Stimulated activated memory B cell treated with anti-CD40 and anti-IgM and Interleukin-4, amounts not matched to agents 10 μg/mL and 1 μg/mL and 100 μg/mL, for 72 hours (primary cell): ENCODE data around the gene VPS13A.
A peak's percentile ranks its signal among the peaks of the same experiment; 100 is the strongest.

Source experiments
- ATAC-seq: fragments of 150-1000 bp; cut with Tn5 transposase; 2 replicates; pipeline ENCODE4 v1.10.0; 2021
- H3K27ac Mint-ChIP-seq: one replicate; pipeline ENCODE4 v1.8.0; 2022; ENCODE audit warnings: mild to moderate bottlenecking, mixed read lengths
- H3K27me3 Mint-ChIP-seq: one replicate; pipeline ENCODE4 v1.8.0; 2022; ENCODE audit warnings: mixed read lengths
- H3K36me3 Mint-ChIP-seq: one replicate; pipeline ENCODE4 v1.8.0; 2022; ENCODE audit warnings: mixed read lengths
- H3K4me1 Mint-ChIP-seq: one replicate; pipeline ENCODE4 v1.8.0; 2022; ENCODE audit warnings: mixed read lengths
- H3K4me3 Mint-ChIP-seq: one replicate; pipeline ENCODE4 v1.8.0; 2022; ENCODE audit warnings: mild to moderate bottlenecking, moderate library complexity, mixed read lengths
- H3K9me3 Mint-ChIP-seq: one replicate; pipeline ENCODE4 v1.8.0; 2022; ENCODE audit warnings: mixed read lengths

VPS13A gene

DNA sequence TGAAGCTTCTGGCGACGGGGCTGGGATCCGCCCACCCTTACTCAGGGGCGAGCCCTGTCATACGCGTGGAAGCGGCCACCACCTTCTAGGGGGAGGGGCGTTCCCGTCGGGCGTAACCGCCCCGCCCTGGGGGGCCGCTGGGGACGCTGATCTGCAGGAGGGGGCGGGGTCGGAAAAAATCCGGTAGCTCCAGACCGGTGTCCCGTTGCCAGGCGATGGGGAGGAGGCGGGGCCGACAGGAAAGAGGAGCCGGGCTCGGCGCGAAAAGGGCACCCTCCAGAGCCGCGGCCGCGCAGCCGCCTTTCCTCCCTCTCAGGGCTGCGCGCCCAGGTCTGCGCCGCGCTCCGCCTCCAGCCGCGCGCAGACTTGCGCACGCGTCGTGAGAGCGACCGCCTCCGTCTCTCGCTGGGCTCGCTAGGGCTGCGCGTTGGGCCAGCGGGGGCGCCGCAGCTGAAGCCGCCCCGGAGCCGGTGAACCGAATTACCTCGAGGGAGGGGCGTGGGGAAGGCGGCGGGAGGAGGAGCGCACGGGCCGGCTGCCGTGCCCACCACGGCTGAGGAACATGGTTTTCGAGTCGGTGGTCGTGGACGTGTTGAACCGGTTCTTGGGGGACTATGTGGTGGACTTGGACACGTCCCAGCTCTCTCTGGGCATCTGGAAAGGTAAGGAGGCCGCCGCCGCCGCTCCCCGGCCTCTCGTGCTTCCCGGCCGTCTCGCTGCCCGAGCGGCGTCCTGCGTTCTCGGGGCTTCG is at the start of gene VPS13A:
Gene VPS13A, plus strand, starts transcription at position 392 of the 751 bp plus-strand sequence. Its CDS starts 171 bp downstream, at position 563.
- peak within 1 kb of the TSS; percentile 88 for H3K27ac Mint-ChIP-seq
- H3K9me3 Mint-ChIP-seq, result no peaks in the 10 kb centered on the region
- no peaks in the 10 kb centered on the region for H3K27me3 Mint-ChIP-seq
- H3K4me3 Mint-ChIP-seq, result peak within 1 kb of the TSS; percentile 89
- ATAC-seq, result peak; percentile 93
- H3K4me1 Mint-ChIP-seq, result peaks cover 31% of the 10 kb centered on the region
- no peaks in the 10 kb centered on the region for H3K36me3 Mint-ChIP-seq

GRCh38 chr9:77128125-77128789 is 49.1 kb upstream of the VPS13A start:
- Mint-ChIP-seq H3K36me3 (no peaks in the 10 kb centered on the region), H3K27me3 (peaks cover 8% of the 10 kb centered on the region), H3K9me3 (peaks cover 7% of the 10 kb centered on the region), H3K4me1 (no peaks in the 10 kb centered on the region), H3K4me3 (no peak overlapping the region), H3K27ac (no peak overlapping the region)
- ATAC-seq, result no peak

DNA sequence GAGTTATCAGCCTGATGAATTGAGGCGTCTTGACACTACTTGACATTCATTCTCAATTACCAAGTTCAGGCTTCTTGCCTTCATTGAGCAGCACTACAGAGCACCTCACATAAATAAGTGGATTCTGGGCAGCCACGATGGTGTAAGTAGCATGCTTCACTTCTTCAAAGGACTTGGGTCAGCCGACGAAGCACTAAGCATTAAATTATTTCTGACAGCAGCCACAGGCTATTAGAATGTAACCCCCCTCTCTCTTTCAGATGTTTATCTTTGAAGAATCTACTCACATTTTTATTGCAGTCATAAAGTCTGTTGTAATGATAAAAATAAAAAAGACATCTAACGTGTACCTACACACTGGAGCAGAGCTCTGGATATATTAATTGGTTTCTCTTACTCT is 45.9 kb upstream of the VPS13A start:
- Mint-ChIP-seq H3K4me1 (no peaks in the 10 kb centered on the region), H3K36me3 (no peaks in the 10 kb centered on the region), H3K27ac (no peak overlapping the region), H3K9me3 (peaks cover 3% of the 10 kb centered on the region), H3K27me3 (peaks cover 20% of the 10 kb centered on the region), H3K4me3 (no peak overlapping the region)
- ATAC-seq, result no peak

DNA sequence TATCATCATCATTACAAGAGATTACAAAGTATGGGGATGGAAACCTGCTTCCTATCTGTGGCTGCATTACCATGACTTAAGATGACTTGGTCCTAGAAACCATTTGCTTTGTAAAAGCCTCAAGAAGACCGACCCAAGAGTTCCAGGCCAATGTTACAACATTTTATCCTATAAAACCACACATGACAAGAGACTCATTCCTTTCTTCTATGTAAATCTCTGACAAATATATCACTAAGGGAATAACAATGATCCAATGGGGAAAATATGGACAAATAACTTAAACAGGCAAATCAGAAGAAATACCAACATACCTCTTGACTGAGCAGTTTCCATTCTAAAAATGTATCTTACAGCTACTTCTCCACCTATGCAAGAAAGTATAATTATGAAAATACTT is 44.3 kb upstream of the VPS13A start:
- peaks cover 28% of the 10 kb centered on the region for H3K27me3 Mint-ChIP-seq
- ATAC-seq, result no peak
- peaks cover 6% of the 10 kb centered on the region for H3K9me3 Mint-ChIP-seq
- H3K27ac Mint-ChIP-seq, result no peak overlapping the region
- no peaks in the 10 kb centered on the region for H3K36me3 Mint-ChIP-seq
- H3K4me3 Mint-ChIP-seq, result no peak overlapping the region
- no peaks in the 10 kb centered on the region for H3K4me1 Mint-ChIP-seq

GRCh38 chr9:77142366-77142765 is 35.0 kb upstream of the VPS13A start:
- no peak overlapping the region for H3K27ac Mint-ChIP-seq
- no peaks in the 10 kb centered on the region for H3K4me1 Mint-ChIP-seq
- ATAC-seq, result no peak
- H3K36me3 Mint-ChIP-seq, result no peaks in the 10 kb centered on the region
- peaks cover 3% of the 10 kb centered on the region for H3K9me3 Mint-ChIP-seq
- no peak overlapping the region for H3K4me3 Mint-ChIP-seq
- peaks cover 19% of the 10 kb centered on the region for H3K27me3 Mint-ChIP-seq

- Mint-ChIP-seq H3K27ac (no peak overlapping the region), H3K4me1 (no peaks in the 10 kb centered on the region), H3K36me3 (no peaks in the 10 kb centered on the region), H3K9me3 (no peaks in the 10 kb centered on the region), H3K4me3 (no peak overlapping the region), H3K27me3 (peaks cover 27% of the 10 kb centered on the region)
- ATAC-seq, result no peak
Observed at GRCh38 chr9:77149879-77150278, 27.5 kb upstream of the VPS13A start.

- H3K9me3 Mint-ChIP-seq, result peaks cover 2% of the 10 kb centered on the region
- no peaks in the 10 kb centered on the region for H3K4me1 Mint-ChIP-seq
- peaks cover 37% of the 10 kb centered on the region for H3K27me3 Mint-ChIP-seq
- ATAC-seq, result no peak
- no peaks in the 10 kb centered on the region for H3K36me3 Mint-ChIP-seq
- H3K27ac Mint-ChIP-seq, result no peak overlapping the region
- H3K4me3 Mint-ChIP-seq, result no peak overlapping the region
Observed at GRCh38 chr9:77152289-77152688, 25.0 kb upstream of the VPS13A start.

GRCh38 chr9:77156646-77157371 is 20.5 kb upstream of the VPS13A start:
- Mint-ChIP-seq H3K9me3 (peaks cover 2% of the 10 kb centered on the region), H3K4me3 (no peak overlapping the region), H3K27ac (no peak overlapping the region), H3K27me3 (peaks cover 35% of the 10 kb centered on the region), H3K36me3 (no peaks in the 10 kb centered on the region), H3K4me1 (no peaks in the 10 kb centered on the region)
- no peak for ATAC-seq

DNA sequence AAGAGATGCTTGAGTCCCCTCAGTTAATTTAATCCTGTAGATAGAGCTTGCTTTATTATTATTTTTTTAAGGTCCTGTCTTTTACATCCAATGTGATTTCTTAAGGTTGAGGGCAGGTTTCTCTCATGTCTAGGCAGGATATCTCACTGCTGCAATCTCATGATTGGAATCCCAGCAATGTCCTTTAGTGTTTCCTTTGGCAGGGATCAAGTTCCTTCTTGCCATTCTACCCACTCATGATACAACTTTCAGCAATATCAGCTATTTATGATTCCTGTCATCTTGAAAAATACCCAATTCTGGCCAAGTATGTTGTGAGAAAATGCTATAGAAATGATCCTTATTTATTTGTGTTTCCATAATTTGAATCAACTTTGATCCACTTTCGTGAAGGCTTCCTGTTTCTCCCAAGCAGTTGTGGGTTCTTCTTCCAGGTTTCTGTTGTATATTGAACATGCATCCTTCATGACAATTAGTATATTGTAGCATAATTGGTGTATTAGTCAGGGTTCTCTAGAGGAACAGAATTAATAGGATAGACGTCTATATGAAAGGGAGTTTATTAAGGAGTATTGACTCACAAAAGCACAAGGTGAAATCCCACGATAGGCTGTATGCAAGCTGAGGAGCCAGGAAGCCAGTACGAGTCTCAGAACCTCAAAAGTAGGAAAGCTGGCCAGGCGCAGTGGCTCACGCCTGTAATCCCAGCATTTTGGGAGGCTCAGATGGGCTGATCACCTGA is 18.4 kb upstream of the VPS13A start:
- Mint-ChIP-seq H3K4me3 (no peak overlapping the region), H3K4me1 (no peaks in the 10 kb centered on the region), H3K9me3 (peaks cover 2% of the 10 kb centered on the region), H3K27me3 (peaks cover 21% of the 10 kb centered on the region), H3K27ac (no peak overlapping the region), H3K36me3 (no peaks in the 10 kb centered on the region)
- ATAC-seq, result no peak

DNA sequence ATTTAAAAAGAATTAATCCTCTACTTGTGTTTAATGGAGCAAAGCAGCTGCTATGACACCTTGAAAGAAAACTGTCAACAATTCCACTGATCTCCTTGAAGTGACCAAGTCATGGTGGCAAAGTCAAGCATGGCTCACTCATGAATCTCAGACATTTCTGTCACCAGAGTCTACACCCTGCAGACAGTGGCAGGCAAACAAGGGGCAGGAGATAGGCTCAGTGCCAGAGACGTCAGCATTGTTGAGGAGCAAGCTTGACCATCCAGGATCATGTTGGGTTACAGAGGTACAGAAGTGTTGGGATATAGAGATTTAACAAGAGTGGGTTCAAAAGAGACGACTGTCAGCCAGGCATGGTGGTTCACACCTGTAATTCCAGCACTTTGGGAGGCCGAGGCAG is 16.1 kb upstream of the VPS13A start:
- H3K4me1 Mint-ChIP-seq, result no peaks in the 10 kb centered on the region
- H3K27me3 Mint-ChIP-seq, result peaks cover 7% of the 10 kb centered on the region
- ATAC-seq, result no peak
- H3K36me3 Mint-ChIP-seq, result no peaks in the 10 kb centered on the region
- H3K9me3 Mint-ChIP-seq, result no peaks in the 10 kb centered on the region
- no peak overlapping the region for H3K27ac Mint-ChIP-seq
- H3K4me3 Mint-ChIP-seq, result no peak overlapping the region

GRCh38 chr9:77161966-77162365 is 15.4 kb upstream of the VPS13A start:
- Mint-ChIP-seq H3K4me1 (no peaks in the 10 kb centered on the region), H3K36me3 (no peaks in the 10 kb centered on the region), H3K4me3 (no peak overlapping the region), H3K9me3 (no peaks in the 10 kb centered on the region), H3K27me3 (peaks cover 7% of the 10 kb centered on the region), H3K27ac (no peak overlapping the region)
- ATAC-seq, result no peak

GRCh38 chr9:77162366-77162765 is 15.0 kb upstream of the VPS13A start:
- no peak overlapping the region for H3K27ac Mint-ChIP-seq
- no peak for ATAC-seq
- peaks cover 7% of the 10 kb centered on the region for H3K27me3 Mint-ChIP-seq
- H3K36me3 Mint-ChIP-seq, result no peaks in the 10 kb centered on the region
- H3K4me1 Mint-ChIP-seq, result no peaks in the 10 kb centered on the region
- no peak overlapping the region for H3K4me3 Mint-ChIP-seq
- no peaks in the 10 kb centered on the region for H3K9me3 Mint-ChIP-seq

GRCh38 chr9:77163884-77164283 is 13.4 kb upstream of the VPS13A start:
- no peak overlapping the region for H3K4me3 Mint-ChIP-seq
- ATAC-seq, result no peak
- H3K27ac Mint-ChIP-seq, result no peak overlapping the region
- H3K4me1 Mint-ChIP-seq, result no peaks in the 10 kb centered on the region
- no peaks in the 10 kb centered on the region for H3K9me3 Mint-ChIP-seq
- peaks cover 6% of the 10 kb centered on the region for H3K27me3 Mint-ChIP-seq
- no peaks in the 10 kb centered on the region for H3K36me3 Mint-ChIP-seq

DNA sequence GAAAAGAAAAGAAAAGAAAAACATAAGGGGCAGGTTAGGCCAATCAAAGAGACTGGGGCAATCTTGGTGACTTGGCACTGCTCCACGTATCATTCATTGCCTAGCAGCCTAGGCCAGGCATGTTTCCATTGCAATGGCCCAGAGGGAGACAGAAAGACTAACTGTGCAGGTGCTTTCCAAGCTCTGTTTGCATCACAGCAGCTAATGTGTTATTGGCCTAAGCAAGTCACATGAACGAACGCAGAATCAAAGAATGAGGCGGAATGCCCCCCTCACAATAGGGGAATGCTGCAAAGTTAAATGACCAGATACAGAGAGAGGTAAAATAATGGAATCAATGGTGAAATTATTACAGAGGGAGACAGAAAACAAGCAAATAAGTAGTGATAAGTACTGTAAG is 11.1 kb upstream of the VPS13A start:
- no peaks in the 10 kb centered on the region for H3K4me1 Mint-ChIP-seq
- ATAC-seq, result no peak
- H3K4me3 Mint-ChIP-seq, result no peak overlapping the region
- no peak overlapping the region for H3K27ac Mint-ChIP-seq
- no peaks in the 10 kb centered on the region for H3K36me3 Mint-ChIP-seq
- H3K27me3 Mint-ChIP-seq, result no peaks in the 10 kb centered on the region
- no peaks in the 10 kb centered on the region for H3K9me3 Mint-ChIP-seq
